Activated CD4-positive, alpha-beta T cell treated with anti-CD3 and anti-CD28 coated beads, Interleukin-10, Interleukin-2, amounts not matched to agents 100 ng/mL and 50 ng/mL, durations not matched to agents 16 hours and 8 hours (primary cell): ENCODE results near the gene FRYL.
A peak's percentile ranks its signal among the peaks of the same experiment; 100 is the strongest.
"Not testable (repeated sequence)": the region's sequence is repeated elsewhere in the genome, so short reads cannot be mapped to it uniquely, and the experiment has no call there.

ENCODE experiments used
- DNase-seq: peaks from one replicate; pipeline ENCODE4 v3.0.0-alpha.2; 2020

Gene FRYL

GRCh38 chr4:48779998-48780864, at the start of gene FRYL:
TSS of gene FRYL (minus strand) at chr4:48780279. CDS start at chr4:48634410, 145,869 bp downstream.
- DNase-seq, result peak; percentile 100

- DNase-seq, result no peak
Observed at GRCh38 chr4:48827622-48828021, 47.5 kb upstream of the FRYL start.

- not testable (repeated sequence) for DNase-seq
Observed at GRCh38 chr4:48821431-48821830, 41.4 kb upstream of the FRYL start.

- no peak for DNase-seq
Observed at GRCh38 chr4:48816971-48817370, 36.9 kb upstream of the FRYL start.

GRCh38 chr4:48816297-48816696, 36.2 kb upstream of the FRYL start:
- DNase-seq, result not testable (repeated sequence)

GRCh38 chr4:48815483-48815882, 35.4 kb upstream of the FRYL start:
- no peak for DNase-seq

GRCh38 chr4:48813964-48814363, 33.9 kb upstream of the FRYL start:
- DNase-seq, result no peak

- no peak for DNase-seq
Observed at GRCh38 chr4:48812866-48813265, 32.8 kb upstream of the FRYL start.

GRCh38 chr4:48804584-48805301, 24.7 kb upstream of the FRYL start:
- no peak for DNase-seq

GRCh38 chr4:48801016-48801715, 21.1 kb upstream of the FRYL start:
- no peak for DNase-seq

GRCh38 chr4:48800155-48800554, 20.1 kb upstream of the FRYL start:
- DNase-seq, result not testable (repeated sequence)

- no peak for DNase-seq
Observed at GRCh38 chr4:48799157-48799556, 19.1 kb upstream of the FRYL start.

- no peak for DNase-seq
Observed at GRCh38 chr4:48798117-48798516, 18.0 kb upstream of the FRYL start.

- DNase-seq, result no peak
Observed at GRCh38 chr4:48796927-48797679, 17.0 kb upstream of the FRYL start.

GRCh38 chr4:48796191-48796926, 16.3 kb upstream of the FRYL start:
- no peak for DNase-seq

GRCh38 chr4:48795108-48795507, 15.0 kb upstream of the FRYL start:
- no peak for DNase-seq

- no peak for DNase-seq
Observed at GRCh38 chr4:48792348-48793006, 12.4 kb upstream of the FRYL start.

GRCh38 chr4:48791313-48791712, 11.2 kb upstream of the FRYL start:
- no peak for DNase-seq

GRCh38 chr4:48790561-48790960, 10.5 kb upstream of the FRYL start:
- no peak for DNase-seq

- DNase-seq, result no peak
Observed at GRCh38 chr4:48787056-48787455, 7.0 kb upstream of the FRYL start.

GRCh38 chr4:48786549-48786948, 6.5 kb upstream of the FRYL start:
- DNase-seq, result no peak
